Measurements from ENCODE around the gene CYRIA.

CYRIA gene

DNA sequence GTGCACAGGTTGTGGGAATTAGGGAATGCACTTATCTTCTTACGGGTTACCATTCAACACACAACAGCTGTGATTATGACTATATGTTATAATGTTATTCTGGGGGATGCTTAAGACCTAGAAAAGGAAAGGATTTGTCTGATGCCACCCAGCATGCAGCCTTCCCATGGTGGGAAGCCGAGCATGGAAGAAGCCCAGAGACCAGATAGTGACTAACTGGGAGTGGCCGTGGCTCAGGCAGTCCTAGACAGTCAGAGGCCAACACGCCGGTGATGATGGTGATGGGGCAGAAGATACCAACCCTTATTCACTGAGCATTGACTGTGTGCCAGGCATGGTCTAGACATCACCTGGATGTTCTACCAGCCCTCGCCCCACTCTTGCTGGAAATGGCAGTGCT is 35.9 kb downstream of the CYRIA start:
- H2BK120ac ChIP-seq (ENCODE audit: insufficient read depth, low read length, poor library complexity) = no peak overlapping the region
- no peak overlapping the region for H3K4me3 ChIP-seq (ENCODE audit: low read depth, low read length)
- no peak for DNase-seq
- H2AFZ ChIP-seq (ENCODE audit: insufficient read depth, low read length, poor library complexity) = no peak overlapping the region
- H3K4me1 ChIP-seq (ENCODE audit: control insufficient read depth in 1 of 2, insufficient read depth in 2 of 2, low read length in 2 of 2) = peaks cover 8 to 10% of the 10 kb centered on the region in 2 experiments
- H3K9me3 ChIP-seq (ENCODE audit: insufficient read depth, low read depth, low read length) = no peaks in the 10 kb centered on the region
- H3K4me2 ChIP-seq (ENCODE audit: low read length) = no peak overlapping the region
- peaks cover 3% of the 10 kb centered on the region for H3K79me2 ChIP-seq (ENCODE audit: control insufficient read depth, insufficient read depth, low read length, poor library complexity)
- H3K79me1 ChIP-seq (ENCODE audit: low read length) = peaks cover 7% of the 10 kb centered on the region
- H2AK5ac ChIP-seq (ENCODE audit: low read length) = no peak overlapping the region
- no peaks in the 10 kb centered on the region for H3K27me3 ChIP-seq (ENCODE audit: insufficient read depth, low read length)
- H3K4ac ChIP-seq (ENCODE audit: low read depth, low read length) = no peak overlapping the region
- H4K8ac ChIP-seq (ENCODE audit: low read depth, low read length) = no peak overlapping the region
- peaks cover 0 to 3% of the 10 kb centered on the region in 2 experiments for H3K36me3 ChIP-seq (ENCODE audit: control insufficient read depth in 1 of 2, insufficient read depth in 2 of 2, low read length in 2 of 2)
- no peak overlapping the region for H4K91ac ChIP-seq (ENCODE audit: low read depth, low read length)
- no peak overlapping the region for H3K9ac ChIP-seq (ENCODE audit: low read length)
- no peak overlapping the region for H3K18ac ChIP-seq (ENCODE audit: low read length)
- H3K23ac ChIP-seq (ENCODE audit: low read length) = no peak overlapping the region
- H2BK12ac ChIP-seq (ENCODE audit: low read length) = no peak overlapping the region
- no peak overlapping the region for H3K27ac ChIP-seq (ENCODE audit: low read depth, low read length)
- no peak overlapping the region for H2BK5ac ChIP-seq (ENCODE audit: low read depth, low read length, poor library complexity)
- no peak overlapping the region for H4K12ac ChIP-seq (ENCODE audit: low read depth, low read length)
- no peak overlapping the region for H3K14ac ChIP-seq (ENCODE audit: low read length)
- no CpG with 5 or more reads among the region's 6 CpGs for WGBS (ENCODE audit: extremely low coverage, insufficient coverage, insufficient read length)

DNA sequence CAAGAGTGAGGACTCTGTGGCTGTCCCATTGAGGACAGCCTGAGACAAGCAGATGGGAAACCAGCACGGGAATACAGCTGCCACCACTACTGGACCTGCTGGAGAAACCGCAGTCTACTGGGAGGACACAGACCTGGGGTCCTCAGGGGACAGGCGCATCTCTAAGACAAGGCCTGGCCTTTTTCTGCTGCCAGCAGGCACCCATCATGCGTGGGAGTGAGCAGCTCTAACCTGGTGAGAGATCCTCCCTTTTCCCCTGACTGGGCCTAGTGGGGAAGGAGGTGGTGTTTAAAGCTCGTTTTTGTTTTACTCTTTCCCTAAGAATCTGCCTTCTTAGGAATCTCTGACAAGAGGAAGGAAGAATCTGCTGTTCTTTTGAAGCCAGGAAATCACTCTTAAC is 36.6 kb downstream of the CYRIA start:
- Histone ChIP-seq H2AFZ (ENCODE audit: insufficient read depth, low read length, poor library complexity) (no peak overlapping the region), H3K18ac (ENCODE audit: low read length) (no peak overlapping the region), H3K27me3 (ENCODE audit: insufficient read depth, low read length) (no peaks in the 10 kb centered on the region), H3K4ac (ENCODE audit: low read depth, low read length) (peak overlapping the region; percentile 31), H3K4me2 (ENCODE audit: low read length) (no peak overlapping the region), H4K12ac (ENCODE audit: low read depth, low read length) (no peak overlapping the region), H2BK120ac (ENCODE audit: insufficient read depth, low read length, poor library complexity) (peak overlapping the region; percentile 47), H2BK12ac (ENCODE audit: low read length) (peak overlapping the region; percentile 26), H3K14ac (ENCODE audit: low read length) (peak overlapping the region; percentile 59), H3K9me3 (ENCODE audit: insufficient read depth, low read depth, low read length) (no peaks in the 10 kb centered on the region), H3K36me3 (ENCODE audit: control insufficient read depth in 1 of 2, insufficient read depth in 2 of 2, low read length in 2 of 2) (peaks cover 0 to 3% of the 10 kb centered on the region in 2 experiments), H3K27ac (ENCODE audit: low read depth, low read length) (no peak overlapping the region), H3K4me3 (ENCODE audit: low read depth, low read length) (no peak overlapping the region), H3K79me2 (ENCODE audit: control insufficient read depth, insufficient read depth, low read length, poor library complexity) (peaks cover 3% of the 10 kb centered on the region), H4K91ac (ENCODE audit: low read depth, low read length) (peak overlapping the region; percentile 44), H4K8ac (ENCODE audit: low read depth, low read length) (no peak overlapping the region), H3K23ac (ENCODE audit: low read length) (no peak overlapping the region), H3K79me1 (ENCODE audit: low read length) (peaks cover 7% of the 10 kb centered on the region), H3K9ac (ENCODE audit: low read length) (no peak overlapping the region), H2BK5ac (ENCODE audit: low read depth, low read length, poor library complexity) (no peak overlapping the region), H3K4me1 (ENCODE audit: control insufficient read depth in 1 of 2, insufficient read depth in 2 of 2, low read length in 2 of 2) (peaks cover 8% of the 10 kb centered on the region in 2 experiments), H2AK5ac (ENCODE audit: low read length) (no peak overlapping the region)
- no CpG with 5 or more reads among the region's 5 CpGs for WGBS (ENCODE audit: extremely low coverage, insufficient coverage, insufficient read length)
- DNase-seq = no peak

DNA sequence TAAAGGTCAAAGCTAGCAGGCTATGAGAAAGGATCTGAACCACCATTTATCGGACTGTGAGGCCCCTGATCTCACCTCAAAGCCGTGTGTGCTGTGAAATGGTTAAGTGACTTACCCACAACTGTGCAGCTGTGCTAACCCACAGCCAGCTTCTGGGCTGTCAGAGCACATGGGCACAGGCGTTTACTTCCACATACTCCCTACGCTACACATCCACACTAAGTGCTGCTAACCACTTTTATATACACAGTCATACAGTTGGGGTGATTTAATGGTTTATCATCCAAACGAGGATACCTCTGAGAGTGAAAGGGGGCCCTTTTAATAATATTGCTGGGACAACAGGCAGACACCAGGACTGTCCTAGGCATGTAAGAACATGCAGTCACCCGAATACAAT is 37.3 kb downstream of the CYRIA start:
- Histone ChIP-seq H3K4ac (ENCODE audit: low read depth, low read length) (no peak overlapping the region), H3K27me3 (ENCODE audit: insufficient read depth, low read length) (no peaks in the 10 kb centered on the region), H3K27ac (ENCODE audit: low read depth, low read length) (no peak overlapping the region), H3K36me3 (ENCODE audit: control insufficient read depth in 1 of 2, insufficient read depth in 2 of 2, low read length in 2 of 2) (peaks cover 0 to 3% of the 10 kb centered on the region in 2 experiments), H3K79me1 (ENCODE audit: low read length) (peaks cover 8% of the 10 kb centered on the region), H3K18ac (ENCODE audit: low read length) (no peak overlapping the region), H4K8ac (ENCODE audit: low read depth, low read length) (no peak overlapping the region), H3K4me3 (ENCODE audit: low read depth, low read length) (no peak overlapping the region), H3K4me1 (ENCODE audit: control insufficient read depth in 1 of 2, insufficient read depth in 2 of 2, low read length in 2 of 2) (peaks cover 5 to 8% of the 10 kb centered on the region in 2 experiments), H3K79me2 (ENCODE audit: control insufficient read depth, insufficient read depth, low read length, poor library complexity) (peaks cover 3% of the 10 kb centered on the region), H3K9ac (ENCODE audit: low read length) (no peak overlapping the region), H3K14ac (ENCODE audit: low read length) (no peak overlapping the region), H2AFZ (ENCODE audit: insufficient read depth, low read length, poor library complexity) (no peak overlapping the region), H3K23ac (ENCODE audit: low read length) (no peak overlapping the region), H4K91ac (ENCODE audit: low read depth, low read length) (no peak overlapping the region), H2BK5ac (ENCODE audit: low read depth, low read length, poor library complexity) (no peak overlapping the region), H2AK5ac (ENCODE audit: low read length) (no peak overlapping the region), H3K4me2 (ENCODE audit: low read length) (no peak overlapping the region), H2BK120ac (ENCODE audit: insufficient read depth, low read length, poor library complexity) (no peak overlapping the region), H3K9me3 (ENCODE audit: insufficient read depth, low read depth, low read length) (no peaks in the 10 kb centered on the region), H2BK12ac (ENCODE audit: low read length) (no peak overlapping the region), H4K12ac (ENCODE audit: low read depth, low read length) (no peak overlapping the region)
- DNase-seq = no peak
- no CpG with 5 or more reads among the region's 6 CpGs for WGBS (ENCODE audit: extremely low coverage, insufficient coverage, insufficient read length)

DNA sequence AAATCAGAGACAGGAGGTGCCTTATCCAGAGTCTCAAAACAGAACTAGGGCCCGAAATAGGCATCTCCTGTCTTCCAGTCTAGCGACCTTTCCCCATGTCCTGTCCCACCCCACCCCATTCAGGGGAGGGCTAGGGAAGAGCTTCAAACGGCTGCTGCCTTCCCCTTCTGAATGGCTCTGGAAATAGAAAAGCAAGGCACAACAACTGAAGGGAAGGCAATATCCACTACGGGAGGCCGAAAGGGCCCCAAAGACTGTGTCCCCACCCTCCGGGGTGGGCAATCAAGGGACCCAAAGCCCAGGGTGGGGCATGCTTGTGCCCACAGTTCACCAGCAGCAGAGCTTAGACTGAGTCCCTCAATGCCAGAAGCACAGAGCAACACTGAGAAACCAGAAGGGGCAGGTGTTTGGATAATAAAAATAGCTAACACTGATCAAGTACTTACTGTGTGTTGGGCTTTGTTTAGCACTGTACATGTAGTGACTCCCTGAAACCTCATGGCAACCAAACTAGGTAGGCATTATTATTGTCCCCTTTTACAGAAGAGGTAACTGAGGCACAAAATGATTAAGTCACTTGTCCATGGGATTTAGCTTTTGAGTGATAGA is 38.5 kb downstream of the CYRIA start:
- DNase-seq = no peak
- H2AK5ac ChIP-seq (ENCODE audit: low read length) = no peak overlapping the region
- H2BK120ac ChIP-seq (ENCODE audit: insufficient read depth, low read length, poor library complexity) = peak overlapping the region; percentile 20
- no peak overlapping the region for H3K23ac ChIP-seq (ENCODE audit: low read length)
- no peak overlapping the region for H4K8ac ChIP-seq (ENCODE audit: low read depth, low read length)
- H2BK12ac ChIP-seq (ENCODE audit: low read length) = no peak overlapping the region
- H4K91ac ChIP-seq (ENCODE audit: low read depth, low read length) = peak overlapping the region; percentile 40
- no peaks in the 10 kb centered on the region for H3K27me3 ChIP-seq (ENCODE audit: insufficient read depth, low read length)
- no peak overlapping the region for H3K27ac ChIP-seq (ENCODE audit: low read depth, low read length)
- WGBS (ENCODE audit: extremely low coverage, insufficient coverage, insufficient read length) = no CpG with 5 or more reads among the region's 6 CpGs
- H3K79me1 ChIP-seq (ENCODE audit: low read length) = peaks cover 14% of the 10 kb centered on the region
- H3K4me3 ChIP-seq (ENCODE audit: low read depth, low read length) = no peak overlapping the region
- no peak overlapping the region for H3K18ac ChIP-seq (ENCODE audit: low read length)
- peak overlapping the region; percentile 5 for H3K14ac ChIP-seq (ENCODE audit: low read length)
- no peak overlapping the region for H2BK5ac ChIP-seq (ENCODE audit: low read depth, low read length, poor library complexity)
- H3K4ac ChIP-seq (ENCODE audit: low read depth, low read length) = no peak overlapping the region
- no peak overlapping the region for H3K9ac ChIP-seq (ENCODE audit: low read length)
- H3K4me1 ChIP-seq (ENCODE audit: control insufficient read depth in 1 of 2, insufficient read depth in 2 of 2, low read length in 2 of 2) = peaks cover 11% of the 10 kb centered on the region in 2 experiments
- no peak overlapping the region for H2AFZ ChIP-seq (ENCODE audit: insufficient read depth, low read length, poor library complexity)
- H3K4me2 ChIP-seq (ENCODE audit: low read length) = no peak overlapping the region
- H4K12ac ChIP-seq (ENCODE audit: low read depth, low read length) = no peak overlapping the region
- peaks cover 3% of the 10 kb centered on the region for H3K79me2 ChIP-seq (ENCODE audit: control insufficient read depth, insufficient read depth, low read length, poor library complexity)
- H3K9me3 ChIP-seq (ENCODE audit: insufficient read depth, low read depth, low read length) = no peaks in the 10 kb centered on the region
- H3K36me3 ChIP-seq (ENCODE audit: control insufficient read depth in 1 of 2, insufficient read depth in 2 of 2, low read length in 2 of 2) = peaks cover 0 to 3% of the 10 kb centered on the region in 2 experiments
